Spleen (tissue), 11 donors: ENCODE measurements around the gene KIF27. TPM values are rescaled to one million over a fixed set of nuclear protein-coding genes. Genes with fewer than 3 reads are reported as not detected.
"Not testable (repeated sequence)": the region's sequence is repeated elsewhere in the genome, so short reads cannot be mapped to it uniquely, and the experiment has no call there.

ENCODE experiments used
- DNase-seq: peaks from one replicate; pipeline ENCODE4 v3.0.0-alpha.2; 2020
- H3K27ac ChIP-seq, 8 donors: fragments of 200-600 bp; sonication (generic) in 7 of 8; 1 replicate in 4 of 8; 2 replicates in 4 of 8; pipeline versions ENCODE4 v1.5.0 to v1.8.0; 2016 to 2021; ENCODE audit warnings: inconsistent platforms in 4 of 8, mild to moderate bottlenecking in 4 of 8, moderate library complexity in 1 of 8
- H3K27me3 ChIP-seq, 7 donors: fragments of 200-600 bp; sonication (generic) in 6 of 7; replicated peaks in 1 of 7; 1 replicate in 4 of 7; 2 replicates in 3 of 7; pipeline versions ENCODE4 v1.5.0 to v1.8.0; 2016 to 2021; ENCODE audit warnings: inconsistent platforms in 3 of 7, mild to moderate bottlenecking in 1 of 7
- H3K36me3 ChIP-seq, 6 donors: fragments of 200-600 bp; sonication (generic) in 5 of 6; 1 replicate in 4 of 6; 2 replicates in 2 of 6; pipeline versions ENCODE4 v1.5.0 to v1.8.0; 2016 to 2021; ENCODE audit warnings: inconsistent platforms in 2 of 6
- H3K4me1 ChIP-seq, 6 donors: fragments of 200-600 bp; sonication (generic) in 5 of 6; 1 replicate in 3 of 6; 2 replicates in 3 of 6; pipeline versions ENCODE4 v1.5.0 to v1.8.0; 2016 to 2021; ENCODE audit warnings: inconsistent platforms in 3 of 6
- H3K4me3 ChIP-seq, 8 donors: fragments of 200-600 bp; sonication (generic) in 7 of 8; 1 replicate in 4 of 8; 2 replicates in 4 of 8; pipeline versions ENCODE4 v1.5.0 to v1.8.0; 2016 to 2021; ENCODE audit warnings: inconsistent platforms in 4 of 8, mild to moderate bottlenecking in 4 of 8, moderate library complexity in 2 of 8
- H3K9me3 ChIP-seq, 8 donors: fragments of 200-600 bp; sonication (generic) in 7 of 8; 1 replicate in 4 of 8; 2 replicates in 4 of 8; pipeline versions ENCODE4 v1.5.0 to v1.8.0; 2016 to 2021; ENCODE audit warnings: inconsistent platforms in 4 of 8
- CTCF ChIP-seq, 11 experiments: fragments of 200-600 bp in 7 of 11; fragments of 450-650 bp in 4 of 11; sonication (generic) in 4 of 11; IDR thresholded peaks in 8 of 11; conservative IDR thresholded peaks in 3 of 11; 1 replicate in 7 of 11; 2 replicates in 4 of 11; pipeline versions ENCODE4 v1.4.0 to v1.8.0; 2016 to 2021; ENCODE audit warnings: antibody characterized with exemption in 11 of 11, inconsistent platforms in 4 of 11, mild to moderate bottlenecking in 1 of 11
- POLR2A ChIP-seq, 3 donors: fragments of 450-650 bp; IDR thresholded peaks; one replicate each; pipeline ENCODE4 v1.5.1; 2017; ENCODE audit warnings: antibody characterized with exemption in 3 of 3, mild to moderate bottlenecking in 1 of 3
- POLR2AphosphoS5 ChIP-seq, 3 donors: sonication (generic); formaldehyde crosslinking; IDR thresholded peaks; one replicate each; pipeline ENCODE4 v1.5.1; 2017; ENCODE audit warnings: antibody characterized with exemption in 3 of 3
- WGBS, 5 donors: extraction: QIAGEN DNeasy Blood & Tissue Kit in 3 of 5; methylation state at CpG; one replicate each; pipeline versions ENCODE4 v1.1.5 to v1.1.7; 2013 to 2018; 5-methylcytosine and 5-hydroxymethylcytosine counted together
- intact Hi-C: fragments of 100-400 bp; cut with DNase I; formaldehyde crosslinking; loops from one replicate; pipeline ENCODE4 v1.15.0; 2023; ENCODE audit warnings: low total_unique reads
- polyA plus RNA-seq, 3 donors: library from polyadenylated mRNA; stranded (reverse); fragments of 200-250 nt; gene quantifications; one replicate each; pipeline ENCODE4 v1.2.1, GENCODE V29; 2013
- total RNA-seq, 7 donors: library from RNA; depleted of rRNA in 3 of 7; stranded (reverse); fragments of >200 nt in 3 of 7; fragmentation: NEBNext Ultra II Directional in 4 of 7; extraction: Animal tissue kit (Norgen Biotek cat#: 25700) in 4 of 7; gene quantifications; one replicate each; pipeline versions ENCODE4 v1.1.0 to v1.2.1, GENCODE V29; 2016 to 2021
- donor health status: healthy with polysubstance abuse.
- donor health status: DM: no; HTN: no; CAD: no; lungs with moderate emphysema.
- donor health status: DM: no; HTN: no; CAD: no.
- donor health status: Bipolar disorder and iron deficiency.
- donor health status: healthy.
- donor health status: DM: no; HTN: no; CAD: no.
- donor health status: DM: yes; HTN: yes; CAD: no.

Gene KIF27
- total and polyA plus RNA-seq, 10 donors, result 0.83 to 11.3 (median 5.8) TPM

GRCh38 chr9:83959061-83959460 is 37.8 kb upstream of the KIF27 start:
- intact Hi-C loops, result no loop called here
- Histone ChIP-seq H3K27me3 (no peaks in the 10 kb centered on the region), H3K27ac (no peak overlapping the region), H3K4me3 (no peak overlapping the region), H3K4me1 (peaks cover 5 to 30% (median 16%) of the 10 kb centered on the region in 6 donors), H3K9me3 (no peaks in the 10 kb centered on the region), H3K36me3 (peaks cover 0 to 7% (median 0%) of the 10 kb centered on the region in 6 donors)
- TF ChIP-seq POLR2AphosphoS5 (IDR thresholded peaks at IDR 0.05) (no peak), POLR2A (IDR thresholded peaks at IDR 0.05) (no peak), CTCF (IDR thresholded peaks at IDR 0.05 in 8 of 11, conservative IDR thresholded peaks at IDR 0.05 in 3 of 11) (no peak)
- WGBS, 5 donors, result 78 to 96% (median 87%) methylated on average over 4 of the region's 4 CpGs
- DNase-seq, result no peak

- WGBS, 5 donors, result 73 to 93% (median 91%) methylated on average over 4 of the region's 4 CpGs
- Histone ChIP-seq H3K27me3 (no peaks in the 10 kb centered on the region), H3K36me3 (peaks cover 0 to 26% (median under 1%) of the 10 kb centered on the region in 6 donors), H3K9me3 (no peaks in the 10 kb centered on the region), H3K4me1 (peaks cover 5 to 30% (median 16%) of the 10 kb centered on the region in 6 donors), H3K4me3 (peak overlapping the region; percentile 50 to 82 (median 66)), H3K27ac (peak overlapping the region; percentile 84 to 95 (median 89))
- DNase-seq, result no peak
- intact Hi-C loops, result no loop called here
- TF ChIP-seq CTCF (IDR thresholded peaks at IDR 0.05 in 8 of 11, conservative IDR thresholded peaks at IDR 0.05 in 3 of 11) (no peak), POLR2A (IDR thresholded peaks at IDR 0.05) (no peak), POLR2AphosphoS5 (IDR thresholded peaks at IDR 0.05) (no peak)
Observed at GRCh38 chr9:83957248-83957513, 35.9 kb upstream of the KIF27 start.

DNA sequence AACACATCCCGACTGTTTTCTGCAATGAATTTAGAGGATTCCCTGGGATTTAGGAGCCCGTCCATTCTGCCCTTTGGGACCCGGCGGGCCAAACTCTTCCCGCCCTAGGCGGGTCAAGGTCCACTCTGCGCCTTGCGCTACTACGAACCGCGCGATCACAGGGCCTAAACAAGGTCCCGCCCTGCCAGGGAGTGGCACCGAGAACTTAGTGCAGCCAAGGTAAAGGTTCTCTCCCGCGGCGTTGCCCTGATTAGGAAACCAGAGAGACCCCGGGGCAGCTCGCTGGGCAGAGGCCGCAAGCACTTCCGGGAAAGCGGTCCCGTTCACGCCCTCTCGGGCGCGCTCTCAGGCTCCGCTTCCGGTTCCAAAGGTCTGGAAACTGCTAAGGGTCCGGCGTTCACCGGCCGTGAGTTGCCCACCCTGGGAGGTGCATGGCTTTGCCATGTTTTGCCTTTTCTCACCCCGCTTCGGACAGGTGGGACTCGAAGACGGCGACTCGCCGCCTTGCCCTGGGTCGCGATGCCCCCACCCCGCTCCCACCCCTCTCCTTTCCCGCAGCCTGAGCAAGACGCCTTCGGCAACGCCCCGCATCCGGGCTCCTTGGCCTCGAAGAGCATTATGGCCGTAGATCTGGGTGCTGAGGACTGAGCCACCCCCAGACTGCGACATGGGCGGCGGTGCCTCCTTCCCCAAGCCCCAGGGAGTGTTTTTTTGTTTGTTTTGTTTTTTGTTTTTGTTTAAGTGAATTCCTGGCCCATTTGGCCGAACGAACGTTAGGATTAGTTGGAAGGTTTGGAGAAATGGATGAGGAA is 35.4 kb upstream of the KIF27 start:
- peak; percentile 93 for DNase-seq
- TF ChIP-seq POLR2AphosphoS5 (IDR thresholded peaks at IDR 0.05), result peak; percentile 38 to 82 (median 70)
- TF ChIP-seq CTCF (IDR thresholded peaks at IDR 0.05 in 8 of 11, conservative IDR thresholded peaks at IDR 0.05 in 3 of 11), result no peak
- intact Hi-C loops, result no loop called here
- H3K9me3 ChIP-seq, result no peaks in the 10 kb centered on the region
- no peaks in the 10 kb centered on the region for H3K27me3 ChIP-seq
- WGBS, 5 donors, result 5 to 10% (median 6%) methylated on average over 41 to 57 of the region's 57 CpGs
- H3K4me3 ChIP-seq, result peak overlapping the region; percentile 50 to 82 (median 66)
- H3K27ac ChIP-seq, result peak overlapping the region; percentile 84 to 95 (median 89)
- peaks cover 0 to 31% (median 2%) of the 10 kb centered on the region in 6 donors for H3K36me3 ChIP-seq
- peaks cover 5 to 30% (median 16%) of the 10 kb centered on the region in 6 donors for H3K4me1 ChIP-seq

DNA sequence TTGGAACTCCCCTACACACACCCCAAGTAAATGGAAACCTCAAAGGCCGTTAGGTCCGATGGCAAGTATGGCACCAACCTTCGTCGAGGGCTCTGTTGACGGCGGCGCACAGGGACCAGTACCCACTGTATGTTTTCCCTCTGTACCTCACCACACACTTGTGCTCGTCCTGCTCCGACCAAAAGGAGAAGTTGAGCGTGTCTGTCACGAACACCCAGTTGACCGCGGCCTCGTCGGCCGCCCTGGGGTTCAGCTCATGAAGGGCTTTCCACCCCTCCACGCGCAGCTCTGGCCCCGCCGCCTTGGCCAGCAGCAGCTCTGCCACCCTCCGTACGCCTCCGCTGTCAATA is 34.8 kb upstream of the KIF27 start:
- 4 to 15% (median 8%) methylated on average over 23 of the region's 23 CpGs for WGBS, 5 donors
- peak; percentile 92 for DNase-seq
- intact Hi-C loops, result no loop called here

DNA sequence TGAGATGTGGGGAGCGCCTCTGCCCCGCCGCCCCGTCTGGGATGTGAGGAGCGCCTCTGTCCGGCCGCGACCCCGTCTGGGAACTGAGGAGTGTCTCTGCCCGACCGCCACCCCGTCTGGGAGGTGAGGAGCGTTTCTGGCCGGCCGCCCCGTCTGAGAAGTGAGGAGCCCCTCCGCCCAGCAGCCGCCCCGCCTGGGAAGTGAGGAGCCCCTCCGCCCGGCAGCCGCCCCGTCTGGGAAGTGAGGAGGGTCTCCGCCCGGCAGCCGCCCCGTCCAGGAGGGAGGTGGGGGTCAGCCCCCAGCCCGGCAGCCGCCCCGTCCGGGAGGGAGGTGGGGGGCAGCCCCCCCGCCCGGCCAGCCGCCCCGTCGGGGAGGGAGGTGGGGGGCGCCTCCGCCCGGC is 26.9 kb upstream of the KIF27 start:
- H3K36me3 ChIP-seq, result peaks cover 0 to 93% (median 21%) of the 10 kb centered on the region in 6 donors

More for the DNA sequence above, 34.8 kb upstream of the KIF27 start:
- Histone ChIP-seq H3K4me1 (peaks cover 5 to 30% (median 16%) of the 10 kb centered on the region in 6 donors), H3K4me3 (peak overlapping the region; percentile 50 to 82 (median 66)), H3K9me3 (no peaks in the 10 kb centered on the region), H3K27me3 (no peaks in the 10 kb centered on the region), H3K27ac (peak overlapping the region; percentile 84 to 95 (median 89)), H3K36me3 (peaks cover 0 to 37% (median 4%) of the 10 kb centered on the region in 6 donors)
- TF ChIP-seq POLR2AphosphoS5 (IDR thresholded peaks at IDR 0.05) (no peak), POLR2A (IDR thresholded peaks at IDR 0.05) (no peak), CTCF (IDR thresholded peaks at IDR 0.05 in 8 of 11, conservative IDR thresholded peaks at IDR 0.05 in 3 of 11) (no peak)

More for the DNA sequence above, 26.9 kb upstream of the KIF27 start:
- H3K27ac ChIP-seq, H3K4me3 ChIP-seq, H3K27me3 ChIP-seq, H3K9me3 ChIP-seq, intact Hi-C loops, H3K4me1 ChIP-seq, DNase-seq: not testable (repeated sequence)
- 89 to 100% (median 98%) methylated on average over 9 to 36 of the region's 39 CpGs for WGBS, 5 donors
